Measurements from ENCODE around the gene NEDD4.

The NEDD4 gene

GRCh38 chr15:55977231-55977630, 16.2 kb downstream of the NEDD4 start:
- H2AFZ ChIP-seq (ENCODE audit: low read depth, low read length) = no peak overlapping the region
- no peak overlapping the region for H3K4ac ChIP-seq (ENCODE audit: low read depth in 1 of 2, low read length in 2 of 2)
- no peak overlapping the region for H2BK120ac ChIP-seq (ENCODE audit: low read depth, low read length)
- H3K36me3 ChIP-seq (ENCODE audit: control insufficient read depth in 1 of 2, insufficient read depth in 2 of 2, low read depth in 1 of 2, low read length in 2 of 2) = no peaks in the 10 kb centered on the region
- no peak overlapping the region for H3K4me3 ChIP-seq (ENCODE audit: insufficient read depth in 1 of 2, low read depth in 1 of 2, low read length in 2 of 2)
- H3K4me1 ChIP-seq (ENCODE audit: control insufficient read depth, insufficient read depth, low read depth, low read length) = no peaks in the 10 kb centered on the region
- no peak overlapping the region for H3K9ac ChIP-seq (ENCODE audit: low read length)
- no peak overlapping the region for H4K8ac ChIP-seq (ENCODE audit: low read length)
- no peak for DNase-seq
- no peaks in the 10 kb centered on the region for H3K27me3 ChIP-seq (ENCODE audit: control insufficient read depth in 1 of 2, insufficient read depth in 1 of 2, low read length in 2 of 2)
- no peak overlapping the region for H3K18ac ChIP-seq (ENCODE audit: low read depth in 1 of 2, low read length in 2 of 2)
- H3K4me2 ChIP-seq (ENCODE audit: low read length, poor library complexity, severe bottlenecking) = no peak overlapping the region
- H2AK5ac ChIP-seq (ENCODE audit: low read length, severe bottlenecking) = no peak overlapping the region
- no peak overlapping the region for H2BK15ac ChIP-seq (ENCODE audit: low read depth, poor library complexity, severe bottlenecking)
- no CpG with 5 or more reads among the region's 1 CpG for WGBS
- no peak overlapping the region for H2BK12ac ChIP-seq (ENCODE audit: low read length in 2 of 2)
- H4K91ac ChIP-seq (ENCODE audit: low read length) = no peak overlapping the region
- no peak overlapping the region for H3K14ac ChIP-seq (ENCODE audit: low read length in 2 of 2)
- no peaks in the 10 kb centered on the region for H3K9me3 ChIP-seq (ENCODE audit: control insufficient read depth, low read length)
- peaks cover 11% of the 10 kb centered on the region for H3K79me1 ChIP-seq (replicated peaks; ENCODE audit: low read length, poor library complexity, severe bottlenecking)
- no peak overlapping the region for H2BK5ac ChIP-seq (ENCODE audit: low read depth, low read length, poor library complexity, severe bottlenecking)
- no peak overlapping the region for H3K27ac ChIP-seq (ENCODE audit: low read length, poor library complexity, severe bottlenecking)
- no peak overlapping the region for H3K23ac ChIP-seq (ENCODE audit: low read length in 2 of 2)

- DNase-seq = no peak
Measured at GRCh38 chr15:55970286-55970685, 23.1 kb downstream of the NEDD4 start.

GRCh38 chr15:55969582-55969981, 23.8 kb downstream of the NEDD4 start:
- H4K8ac ChIP-seq (ENCODE audit: low read length) = no peak overlapping the region
- no peak overlapping the region for H2BK15ac ChIP-seq (ENCODE audit: low read depth, poor library complexity, severe bottlenecking)
- peaks cover 0 to 12% of the 10 kb centered on the region in 2 experiments for H3K36me3 ChIP-seq (ENCODE audit: control insufficient read depth in 1 of 2, insufficient read depth in 2 of 2, low read depth in 1 of 2, low read length in 2 of 2)
- H4K91ac ChIP-seq (ENCODE audit: low read length) = no peak overlapping the region
- H3K14ac ChIP-seq (ENCODE audit: low read length in 2 of 2) = no peak overlapping the region
- no peak for DNase-seq
- no peak overlapping the region for H2BK12ac ChIP-seq (ENCODE audit: low read length in 2 of 2)
- no peak overlapping the region for H2BK120ac ChIP-seq (ENCODE audit: low read depth, low read length)
- no peak overlapping the region for H3K9ac ChIP-seq (ENCODE audit: low read length)
- no peak overlapping the region for H3K23ac ChIP-seq (ENCODE audit: low read length in 2 of 2)
- no peak overlapping the region for H2BK5ac ChIP-seq (ENCODE audit: low read depth, low read length, poor library complexity, severe bottlenecking)
- no peak overlapping the region for H3K27ac ChIP-seq (ENCODE audit: low read length, poor library complexity, severe bottlenecking)
- H3K18ac ChIP-seq (ENCODE audit: low read depth in 1 of 2, low read length in 2 of 2) = no peak overlapping the region
- H3K9me3 ChIP-seq (ENCODE audit: control insufficient read depth, low read length) = no peaks in the 10 kb centered on the region
- H2AK5ac ChIP-seq (ENCODE audit: low read length, severe bottlenecking) = no peak overlapping the region
- no peaks in the 10 kb centered on the region for H3K27me3 ChIP-seq (ENCODE audit: control insufficient read depth in 1 of 2, insufficient read depth in 1 of 2, low read length in 2 of 2)
- H3K4me1 ChIP-seq (ENCODE audit: control insufficient read depth, insufficient read depth, low read depth, low read length) = no peaks in the 10 kb centered on the region
- H3K4me3 ChIP-seq (ENCODE audit: insufficient read depth in 1 of 2, low read depth in 1 of 2, low read length in 2 of 2) = no peak overlapping the region
- no peak overlapping the region for H3K4me2 ChIP-seq (ENCODE audit: low read length, poor library complexity, severe bottlenecking)
- H3K79me1 ChIP-seq (replicated peaks; ENCODE audit: low read length, poor library complexity, severe bottlenecking) = peaks cover 22% of the 10 kb centered on the region
- no peak overlapping the region for H3K4ac ChIP-seq (ENCODE audit: low read depth in 1 of 2, low read length in 2 of 2)
- WGBS = 81% methylated on average over 3 of the region's 3 CpGs
- no peak overlapping the region for H2AFZ ChIP-seq (ENCODE audit: low read depth, low read length)

More at GRCh38 chr15:55970286-55970685, 23.1 kb downstream of the NEDD4 start:
- H2AK5ac ChIP-seq (ENCODE audit: low read length, severe bottlenecking) = no peak overlapping the region
- no peak overlapping the region for H2AFZ ChIP-seq (ENCODE audit: low read depth, low read length)
- H2BK5ac ChIP-seq (ENCODE audit: low read depth, low read length, poor library complexity, severe bottlenecking) = no peak overlapping the region
- no peak overlapping the region for H2BK12ac ChIP-seq (ENCODE audit: low read length in 2 of 2)
- no peak overlapping the region for H3K14ac ChIP-seq (ENCODE audit: low read length in 2 of 2)
- peaks cover 22% of the 10 kb centered on the region for H3K79me1 ChIP-seq (replicated peaks; ENCODE audit: low read length, poor library complexity, severe bottlenecking)
- no peaks in the 10 kb centered on the region for H3K27me3 ChIP-seq (ENCODE audit: control insufficient read depth in 1 of 2, insufficient read depth in 1 of 2, low read length in 2 of 2)
- no peak overlapping the region for H4K8ac ChIP-seq (ENCODE audit: low read length)
- WGBS = 73% methylated on average over 1 of the region's 1 CpG
- H3K23ac ChIP-seq (ENCODE audit: low read length in 2 of 2) = no peak overlapping the region
- no peak overlapping the region for H3K4me2 ChIP-seq (ENCODE audit: low read length, poor library complexity, severe bottlenecking)
- no peak overlapping the region for H3K18ac ChIP-seq (ENCODE audit: low read depth in 1 of 2, low read length in 2 of 2)
- H3K4ac ChIP-seq (ENCODE audit: low read depth in 1 of 2, low read length in 2 of 2) = no peak overlapping the region
- no peak overlapping the region for H4K91ac ChIP-seq (ENCODE audit: low read length)
- no peak overlapping the region for H3K9ac ChIP-seq (ENCODE audit: low read length)
- H2BK120ac ChIP-seq (ENCODE audit: low read depth, low read length) = no peak overlapping the region
- no peaks in the 10 kb centered on the region for H3K9me3 ChIP-seq (ENCODE audit: control insufficient read depth, low read length)
- peaks cover 0 to 5% of the 10 kb centered on the region in 2 experiments for H3K36me3 ChIP-seq (ENCODE audit: control insufficient read depth in 1 of 2, insufficient read depth in 2 of 2, low read depth in 1 of 2, low read length in 2 of 2)
- no peaks in the 10 kb centered on the region for H3K4me1 ChIP-seq (ENCODE audit: control insufficient read depth, insufficient read depth, low read depth, low read length)
- H3K27ac ChIP-seq (ENCODE audit: low read length, poor library complexity, severe bottlenecking) = no peak overlapping the region
- no peak overlapping the region for H2BK15ac ChIP-seq (ENCODE audit: low read depth, poor library complexity, severe bottlenecking)
- no peak overlapping the region for H3K4me3 ChIP-seq (ENCODE audit: insufficient read depth in 1 of 2, low read depth in 1 of 2, low read length in 2 of 2)

GRCh38 chr15:55968923-55969322, 24.5 kb downstream of the NEDD4 start:
- Histone ChIP-seq H2AK5ac (ENCODE audit: low read length, severe bottlenecking) (no peak overlapping the region), H3K27me3 (ENCODE audit: control insufficient read depth in 1 of 2, insufficient read depth in 1 of 2, low read length in 2 of 2) (no peaks in the 10 kb centered on the region), H2BK120ac (ENCODE audit: low read depth, low read length) (no peak overlapping the region), H4K91ac (ENCODE audit: low read length) (no peak overlapping the region), H3K4me1 (ENCODE audit: control insufficient read depth, insufficient read depth, low read depth, low read length) (no peaks in the 10 kb centered on the region), H3K27ac (ENCODE audit: low read length, poor library complexity, severe bottlenecking) (no peak overlapping the region), H2BK12ac (ENCODE audit: low read length in 2 of 2) (no peak overlapping the region), H3K4me3 (ENCODE audit: insufficient read depth in 1 of 2, low read depth in 1 of 2, low read length in 2 of 2) (no peak overlapping the region), H2BK5ac (ENCODE audit: low read depth, low read length, poor library complexity, severe bottlenecking) (no peak overlapping the region), H3K9ac (ENCODE audit: low read length) (no peak overlapping the region), H3K79me1 (replicated peaks; ENCODE audit: low read length, poor library complexity, severe bottlenecking) (peaks cover 22% of the 10 kb centered on the region), H3K4ac (ENCODE audit: low read depth in 1 of 2, low read length in 2 of 2) (no peak overlapping the region), H3K23ac (ENCODE audit: low read length in 2 of 2) (no peak overlapping the region), H3K14ac (ENCODE audit: low read length in 2 of 2) (no peak overlapping the region), H4K8ac (ENCODE audit: low read length) (no peak overlapping the region), H3K4me2 (ENCODE audit: low read length, poor library complexity, severe bottlenecking) (no peak overlapping the region), H2AFZ (ENCODE audit: low read depth, low read length) (no peak overlapping the region), H3K9me3 (ENCODE audit: control insufficient read depth, low read length) (no peaks in the 10 kb centered on the region), H2BK15ac (ENCODE audit: low read depth, poor library complexity, severe bottlenecking) (no peak overlapping the region), H3K36me3 (ENCODE audit: control insufficient read depth in 1 of 2, insufficient read depth in 2 of 2, low read depth in 1 of 2, low read length in 2 of 2) (peaks cover 0 to 12% of the 10 kb centered on the region in 2 experiments), H3K18ac (ENCODE audit: low read depth in 1 of 2, low read length in 2 of 2) (no peak overlapping the region)
- no peak for DNase-seq
- 95% methylated on average over 4 of the region's 4 CpGs for WGBS

Data from mesenchymal stem cell (in vitro differentiated cells and primary cell).